ENCODE results near the gene WWC1.
A peak's percentile ranks its signal among the peaks of the same experiment; 100 is the strongest.
"Not testable (repeated sequence)": the region's sequence is repeated elsewhere in the genome, so short reads cannot be mapped to it uniquely, and the experiment has no call there.

The WWC1 gene

GRCh38 chr5:168308976-168309598 is 17.6 kb downstream of the WWC1 start:
- DNase-seq (ENCODE audit: low spot score) = no peak

GRCh38 chr5:168310541-168310940 is 19.1 kb downstream of the WWC1 start:
- not testable (repeated sequence) for DNase-seq (ENCODE audit: low spot score)

- DNase-seq (ENCODE audit: low spot score) = no peak
Measured at GRCh38 chr5:168311061-168311566, 19.7 kb downstream of the WWC1 start.

GRCh38 chr5:168312606-168313295 is 21.3 kb downstream of the WWC1 start:
- DNase-seq (ENCODE audit: low spot score) = no peak

GRCh38 chr5:168313596-168314204 is 22.3 kb downstream of the WWC1 start:
- DNase-seq (ENCODE audit: low spot score) = no peak

- DNase-seq (ENCODE audit: low spot score) = peak; percentile 29
Measured at GRCh38 chr5:168314735-168315411, 23.4 kb downstream of the WWC1 start.

GRCh38 chr5:168315416-168316138 is 24.1 kb downstream of the WWC1 start:
- DNase-seq (ENCODE audit: low spot score) = no peak

- DNase-seq (ENCODE audit: low spot score) = no peak
Measured at GRCh38 chr5:168316139-168316578, 24.7 kb downstream of the WWC1 start.

- no peak for DNase-seq (ENCODE audit: low spot score)
Measured at GRCh38 chr5:168317096-168317520, 25.7 kb downstream of the WWC1 start.

- no peak for DNase-seq (ENCODE audit: low spot score)
Measured at GRCh38 chr5:168317521-168318147, 26.2 kb downstream of the WWC1 start.

GRCh38 chr5:168318240-168318639 is 26.8 kb downstream of the WWC1 start:
- no peak for DNase-seq (ENCODE audit: low spot score)

- DNase-seq (ENCODE audit: low spot score) = no peak
Measured at GRCh38 chr5:168319774-168320173, 28.3 kb downstream of the WWC1 start.

GRCh38 chr5:168320805-168321204 is 29.4 kb downstream of the WWC1 start:
- DNase-seq (ENCODE audit: low spot score) = no peak

GRCh38 chr5:168324859-168325630 is 33.6 kb downstream of the WWC1 start:
- peak; percentile 29 for DNase-seq (ENCODE audit: low spot score)

GRCh38 chr5:168327019-168327421 is 35.6 kb downstream of the WWC1 start:
- no peak for DNase-seq (ENCODE audit: low spot score)

GRCh38 chr5:168327451-168327850 is 36.0 kb downstream of the WWC1 start:
- DNase-seq (ENCODE audit: low spot score) = no peak

- DNase-seq (ENCODE audit: low spot score) = no peak
Measured at GRCh38 chr5:168327994-168328393, 36.5 kb downstream of the WWC1 start.

- DNase-seq (ENCODE audit: low spot score) = peak; percentile 69
Measured at GRCh38 chr5:168328814-168329213, 37.4 kb downstream of the WWC1 start.

GRCh38 chr5:168329302-168329701 is 37.9 kb downstream of the WWC1 start:
- DNase-seq (ENCODE audit: low spot score) = no peak

- DNase-seq (ENCODE audit: low spot score) = no peak
Measured at GRCh38 chr5:168332042-168332441, 40.6 kb downstream of the WWC1 start.

- peak; percentile 14 for DNase-seq (ENCODE audit: low spot score)
Measured at GRCh38 chr5:168334280-168334679, 42.8 kb downstream of the WWC1 start.
